H1 (cell line): ENCODE measurements around the gene SH2D4B. TPM values are rescaled to one million over a fixed set of nuclear protein-coding genes. Genes with fewer than 3 reads are reported as not detected.

Experiments used
- CTCF ChIA-PET: fragments of 300-600 bp; sonication (Branson Sonifier 250); formaldehyde crosslinking; loops from one replicate; lab custom pipeline; 2021; ENCODE audit not compliant: partially characterized antibody; lab: Charles Lee
- POLR2A ChIA-PET: fragments of 300-600 bp; sonication (Branson Sonifier 250); formaldehyde crosslinking; loops from one replicate; lab custom pipeline; 2021; ENCODE audit warnings: inconsistent platforms; ENCODE audit not compliant: partially characterized antibody; lab: Charles Lee
- DNase-seq, 2 experiments: peaks; one replicate each; pipeline versions ENCODE4 v3.0.0 to v3.0.0-alpha.2; 2010 to 2022; ENCODE audit warnings: low spot score in 2 of 2, low read depth in 1 of 2, mixed read lengths in 1 of 2
- FAIRE-seq: peaks from 2 replicates; lab custom pipeline; 2011; peaks lifted over from hg19 to GRCh38; lab: Jason Lieb, UNC
- H2AFZ ChIP-seq: 2 replicates; pipeline ENCODE4 v1.8.1; 2012; ENCODE audit warnings: low read length, inconsistent platforms
- H2AK5ac ChIP-seq: 2 replicates; pipeline ENCODE4 v1.6.1; 2013; ENCODE audit warnings: low read depth, low read length
- H2BK120ac ChIP-seq: replicated peaks from 2 replicates; pipeline ENCODE3; 2013; ENCODE audit warnings: low read depth, low read length, inconsistent platforms
- H2BK12ac ChIP-seq: 2 replicates; pipeline ENCODE4 v1.6.1; 2013; ENCODE audit warnings: low read depth, low read length
- H2BK15ac ChIP-seq: 2 replicates; pipeline ENCODE4 v1.6.1; 2013; ENCODE audit warnings: low read length
- H2BK20ac ChIP-seq: 2 replicates; pipeline ENCODE4 v1.6.1; 2013; ENCODE audit warnings: low read length
- H2BK5ac ChIP-seq: 2 replicates; pipeline ENCODE4 v1.6.1; 2013; ENCODE audit warnings: low read depth, low read length
- H3K14ac ChIP-seq: 2 replicates; pipeline ENCODE4 v1.6.1; 2013; ENCODE audit warnings: inconsistent platforms; ENCODE audit not compliant: insufficient read length
- H3K18ac ChIP-seq: 2 replicates; pipeline ENCODE4 v1.6.1; 2013; ENCODE audit warnings: low read length; ENCODE audit errors: extremely low read depth
- H3K23ac ChIP-seq: 2 replicates; pipeline ENCODE4 v1.6.1; 2013; ENCODE audit warnings: inconsistent platforms; ENCODE audit not compliant: insufficient read length
- H3K23me2 ChIP-seq: 2 replicates; pipeline ENCODE4 v1.6.1; 2013; ENCODE audit warnings: low read depth, low read length
- H3K27ac ChIP-seq: 2 replicates; pipeline ENCODE4 v1.6.1; 2011; ENCODE audit warnings: low read depth, low read length, inconsistent platforms
- H3K27me3 ChIP-seq, 4 experiments: replicated peaks in 1 of 4; 1 replicate in 1 of 4; 2 replicates in 3 of 4; pipeline versions ENCODE4 v1.6.1 to v1.8.1; 2011 to 2013; ENCODE audit warnings: low read length in 3 of 4, mild to moderate bottlenecking in 3 of 4, inconsistent platforms in 2 of 4, mixed read lengths in 2 of 4, moderate library complexity in 1 of 4; ENCODE audit not compliant: control insufficient read depth in 3 of 4, insufficient read depth in 3 of 4; ENCODE audit errors: extremely low read depth in 1 of 4
- H3K36me3 ChIP-seq, 4 experiments: 2 replicates each; pipeline versions ENCODE4 v1.6.1 to v1.8.1; 2011 to 2013; ENCODE audit warnings: mild to moderate bottlenecking in 4 of 4, low read length in 3 of 4, moderate library complexity in 2 of 4, control low read depth in 1 of 4, inconsistent platforms in 1 of 4; ENCODE audit not compliant: insufficient read depth in 4 of 4, control insufficient read depth in 2 of 4
- H3K4ac ChIP-seq: replicated peaks from 2 replicates; pipeline ENCODE3; 2013; ENCODE audit warnings: low read length, low read depth, mixed read lengths, inconsistent platforms; ENCODE audit not compliant: insufficient read length
- H3K4me1 ChIP-seq, 4 experiments: replicated peaks in 1 of 4; 1 replicate in 1 of 4; 2 replicates in 3 of 4; pipeline versions ENCODE4 v1.6.1 to v1.8.1; 2011 to 2013; ENCODE audit warnings: low read length in 3 of 4, inconsistent platforms in 2 of 4, mixed read lengths in 1 of 4; ENCODE audit not compliant: insufficient read depth in 4 of 4, control insufficient read depth in 3 of 4
- H3K4me2 ChIP-seq, 2 experiments: 2 replicates each; pipeline versions ENCODE4 v1.6.1 to v1.8.1; 2011 to 2013; ENCODE audit warnings: low read depth in 2 of 2, low read length in 2 of 2, control low read depth in 1 of 2, inconsistent platforms in 1 of 2, mild to moderate bottlenecking in 1 of 2; ENCODE audit not compliant: insufficient read depth in 1 of 2
- H3K4me3 ChIP-seq, 4 experiments: fragments of 200-600, 300-600 bp in 1 of 4; sonication (generic), shearing (Covaris generic), sonication (Bioruptor Twin) in 1 of 4; 2 replicates each; pipeline versions ENCODE4 v1.5.1 to v1.8.1; 2011 to 2016; ENCODE audit warnings: low read length in 4 of 4, low read depth in 3 of 4, control low read depth in 2 of 4, inconsistent platforms in 2 of 4, mild to moderate bottlenecking in 2 of 4, mixed read lengths in 1 of 4, moderate library complexity in 1 of 4; ENCODE audit not compliant: insufficient read depth in 2 of 4; ENCODE audit errors: extremely low read depth in 1 of 4
- H3K56ac ChIP-seq: replicated peaks from 2 replicates; pipeline ENCODE3; 2013; ENCODE audit warnings: low read depth, mild to moderate bottlenecking, mixed read lengths, low read length, inconsistent platforms; ENCODE audit not compliant: insufficient read length
- H3K79me1 ChIP-seq: 2 replicates; pipeline ENCODE4 v1.6.1; 2013; ENCODE audit warnings: low read depth, low read length, control low read depth
- H3K79me2 ChIP-seq, 2 experiments: 2 replicates each; pipeline versions ENCODE4 v1.6.1 to v1.8.1; 2012 to 2013; ENCODE audit warnings: low read length in 2 of 2, mild to moderate bottlenecking in 2 of 2, inconsistent platforms in 1 of 2; ENCODE audit not compliant: insufficient read depth in 2 of 2, control insufficient read depth in 1 of 2
- H3K9ac ChIP-seq, 4 experiments: replicated peaks in 1 of 4; 1 replicate in 1 of 4; 2 replicates in 3 of 4; pipeline versions ENCODE4 v1.6.1 to v1.8.1; 2011 to 2013; ENCODE audit warnings: low read depth in 3 of 4, low read length in 3 of 4, control low read depth in 2 of 4, mild to moderate bottlenecking in 2 of 4, moderate library complexity in 2 of 4, inconsistent platforms in 1 of 4; ENCODE audit errors: extremely low read depth in 1 of 4
- H3K9me3 ChIP-seq, 2 experiments: 2 replicates each; pipeline versions ENCODE4 v1.6.1 to v1.8.1; 2012 to 2013; ENCODE audit warnings: mild to moderate bottlenecking in 2 of 2, moderate library complexity in 2 of 2, control low read depth in 1 of 2, inconsistent platforms in 1 of 2, low read depth in 1 of 2, low read length in 1 of 2, mixed read lengths in 1 of 2; ENCODE audit not compliant: insufficient read depth in 2 of 2
- H4K20me1 ChIP-seq, 2 experiments: replicated peaks in 1 of 2; 2 replicates each; pipeline versions ENCODE3 to v1.8.1; 2011 to 2013; ENCODE audit warnings: inconsistent platforms in 2 of 2, low read length in 2 of 2, mild to moderate bottlenecking in 1 of 2; ENCODE audit not compliant: insufficient read depth in 2 of 2, control insufficient read depth in 1 of 2
- H4K5ac ChIP-seq: 2 replicates; pipeline ENCODE4 v1.6.1; 2013; ENCODE audit warnings: low read length, low read depth, mixed read lengths, inconsistent platforms; ENCODE audit not compliant: insufficient read length
- H4K8ac ChIP-seq: 2 replicates; pipeline ENCODE4 v1.8.0; 2013; ENCODE audit warnings: mild to moderate bottlenecking, moderate library complexity, low read length, inconsistent platforms; ENCODE audit not compliant: insufficient read depth; ENCODE audit errors: extremely low read depth
- H4K91ac ChIP-seq: replicated peaks from 2 replicates; pipeline ENCODE3; 2013; ENCODE audit warnings: low read length, mixed read lengths, inconsistent platforms; ENCODE audit not compliant: insufficient read length
- ASH2L ChIP-seq: fragments of 200-600, 300-600 bp; sonication (generic); IDR thresholded peaks from one replicate; pipeline ENCODE4 v1.7.1; 2017; ENCODE audit warnings: low read length
- CHD1 ChIP-seq: IDR thresholded peaks from 2 replicates; pipeline ENCODE4 v1.6.1; 2012; ENCODE audit warnings: low read depth, low read length, improper control_type of control experiment
- CTBP2 ChIP-seq: IDR thresholded peaks from 2 replicates; pipeline ENCODE4 v1.7.0; 2011; ENCODE audit warnings: borderline replicate concordance, mild to moderate bottlenecking, moderate library complexity, mixed read lengths, low read length; ENCODE audit not compliant: insufficient read depth, insufficient read length
- CTCF ChIP-seq, 3 experiments: IDR thresholded peaks; 1 replicate in 2 of 3; 2 replicates in 1 of 3; pipeline versions ENCODE4 v1.5.1 to v1.6.1; 2011; ENCODE audit warnings: low read length in 3 of 3, mild to moderate bottlenecking in 3 of 3, inconsistent platforms in 2 of 3, low read depth in 1 of 3, moderate library complexity in 1 of 3; ENCODE audit not compliant: insufficient read depth in 1 of 3; ENCODE audit errors: control extremely low read depth in 1 of 3
- KDM1A ChIP-seq: fragments of 200-600, 300-600 bp; sonication (generic); IDR thresholded peaks from 2 replicates; pipeline ENCODE4 v1.7.1; 2016; ENCODE audit warnings: mild to moderate bottlenecking, low read length, borderline replicate concordance
- POLR2A ChIP-seq, 2 experiments: IDR thresholded peaks; 1 replicate in 1 of 2; 2 replicates in 1 of 2; pipeline ENCODE4 v1.6.1; 2011; ENCODE audit warnings: low read depth in 2 of 2, low read length in 2 of 2, mild to moderate bottlenecking in 2 of 2; ENCODE audit errors: control extremely low read depth in 1 of 2
- POLR2AphosphoS5 ChIP-seq: IDR thresholded peaks from 2 replicates; pipeline ENCODE4 v1.6.1; 2011; ENCODE audit warnings: low read depth, low read length
- WGBS, 2 experiments: shearing (Covaris generic) in 1 of 2; methylation state at CpG; one replicate each; pipeline versions ENCODE4 v1.1.6 to v1.1.7; 2013 to 2015; ENCODE audit warnings: low lambda C conversion rate in 2 of 2, mixed read lengths in 2 of 2, inconsistent platforms in 1 of 2, low coverage in 1 of 2, missing lambda C conversion rate in 1 of 2; ENCODE audit not compliant: insufficient replicate concordance in 2 of 2, insufficient coverage in 1 of 2, insufficient read length in 1 of 2; ENCODE audit errors: extremely low coverage in 1 of 2, missing lambda C conversion rate in 1 of 2; 5-methylcytosine and 5-hydroxymethylcytosine counted together
- polyA plus RNA-seq, 7 experiments: library from polyadenylated mRNA; depleted of rRNA in 3 of 7; stranded (reverse) in 5 of 7; unstranded in 2 of 7; fragments of >200 nt in 5 of 7; fragments of 200-250 nt in 2 of 7; gene quantifications; 1 replicate in 5 of 7; 2 replicates in 1 of 7; 4 replicates in 1 of 7; pipeline versions ENCODE4 v1.2.1 to v1.2.3, GENCODE V29; 2011 to 2013; ENCODE audit warnings: missing spikeins in 2 of 7, mixed read lengths in 2 of 7
- total RNA-seq: library from RNA; stranded (reverse); fragmentation: NEBNext Ultra II Directional; extraction: Animal tissue kit (Norgen Biotek cat#: 25700); gene quantifications from 2 replicates; pipeline ENCODE4 v1.2.1, GENCODE V29; 2021
- TF ChIP-seq, protein P1 (sequence below): IDR thresholded peaks from 2 replicates; pipeline ENCODE4 v1.6.1; 2011; ENCODE audit warnings: low read depth, mild to moderate bottlenecking, low read length; ENCODE audit not compliant: insufficient read depth
- TF ChIP-seq, protein P2 (sequence below): IDR thresholded peaks from 2 replicates; pipeline ENCODE4 v1.6.1; 2012; ENCODE audit warnings: low read length, inconsistent platforms

SH2D4B gene
- total and polyA plus RNA-seq, 2 of the 8 experiments (the other 6 are each of a cell fraction or from before 2014, with no cell fraction given), result 0.06 to 0.13 TPM

DNA sequence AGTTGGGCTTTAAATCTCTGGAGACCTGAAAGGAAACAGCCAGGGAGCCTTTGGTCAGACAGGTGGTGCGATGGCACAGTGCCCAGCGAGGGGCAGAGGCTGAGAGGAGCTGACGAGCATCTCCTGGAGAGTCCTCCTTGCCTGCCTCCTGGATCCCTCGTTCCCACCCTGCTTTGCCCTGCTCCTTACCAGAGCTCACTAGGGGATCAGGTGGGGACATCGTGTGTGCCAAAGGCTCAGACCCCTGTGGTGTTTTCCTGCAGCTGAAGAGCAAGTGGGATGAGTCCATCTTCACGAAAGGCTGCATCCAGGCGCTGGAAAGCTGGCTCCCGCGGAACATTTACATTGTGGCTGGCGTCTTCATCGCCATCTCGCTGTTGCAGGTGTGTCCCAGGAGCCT is 21.8 kb upstream of the SH2D4B start:
- no peak overlapping the region for H3K56ac ChIP-seq
- FAIRE-seq, result no peak
- H3K4me1 ChIP-seq, result peaks cover 0 to 2% (median 0%) of the 10 kb centered on the region in 4 experiments; a peak in 3 of 7 replicates
- H3K27ac ChIP-seq, result no peak overlapping the region
- no peaks in the 10 kb centered on the region for H3K9me3 ChIP-seq
- H2BK5ac ChIP-seq, result no peak overlapping the region
- no peak overlapping the region for H2BK15ac ChIP-seq
- no peak overlapping the region for H3K14ac ChIP-seq
- H3K4me3 ChIP-seq, result no peak overlapping the region
- POLR2A ChIA-PET, result no interaction called here
- H3K9ac ChIP-seq, result no peak overlapping the region
- no peak overlapping the region for H4K91ac ChIP-seq
- WGBS, 2 experiments, result 88% methylated on average over 12 of the region's 12 CpGs; no CpG with 5 or more reads in 1 of the 2 experiments
- no peak for DNase-seq
- no peak overlapping the region for H2BK120ac ChIP-seq
- H3K23ac ChIP-seq, result no peak overlapping the region
- H3K27me3 ChIP-seq, result no peaks in the 10 kb centered on the region
- no peak overlapping the region for H4K8ac ChIP-seq
- no peak overlapping the region for H2AFZ ChIP-seq
- H2BK12ac ChIP-seq, result no peak overlapping the region
- H3K4me2 ChIP-seq, result no peak overlapping the region
- H4K20me1 ChIP-seq, result peaks cover 1 to 3% of the 10 kb centered on the region in 2 experiments
- no peak overlapping the region for H4K5ac ChIP-seq
- CTCF ChIA-PET, result interaction anchor here (1.0 to 21.9 kb wide), 4 partner anchors 11 to 138 kb away, joined by 3 to 1263 read pairs (median 18); partner anchors contain the start of gene TSPAN14
- no peak overlapping the region for H3K18ac ChIP-seq
- peaks cover 6 to 36% (median 18%) of the 10 kb centered on the region in 4 experiments for H3K36me3 ChIP-seq
- H3K4ac ChIP-seq, result no peak overlapping the region
- no peaks in the 10 kb centered on the region for H3K79me1 ChIP-seq
- no peak overlapping the region for H2BK20ac ChIP-seq
- H3K23me2 ChIP-seq, result no peaks in the 10 kb centered on the region
- H3K79me2 ChIP-seq, result no peaks in the 10 kb centered on the region
- no peak overlapping the region for H2AK5ac ChIP-seq
- TF ChIP-seq CTCF (IDR thresholded peaks at IDR 0.05; ENCODE audit: control extremely low read depth in 1 of 3, insufficient read depth in 1 of 3, low read depth in 1 of 3, low read length in 3 of 3), result no peak
- TF ChIP-seq KDM1A, result no peak
- TF ChIP-seq POLR2A (IDR thresholded peaks at IDR 0.05; ENCODE audit: control extremely low read depth in 1 of 2, low read depth in 2 of 2, low read length in 2 of 2), result no peak
- no peak for TF ChIP-seq CTBP2
- TF ChIP-seq ASH2L, result no peak
- TF ChIP-seq, protein P1, sequence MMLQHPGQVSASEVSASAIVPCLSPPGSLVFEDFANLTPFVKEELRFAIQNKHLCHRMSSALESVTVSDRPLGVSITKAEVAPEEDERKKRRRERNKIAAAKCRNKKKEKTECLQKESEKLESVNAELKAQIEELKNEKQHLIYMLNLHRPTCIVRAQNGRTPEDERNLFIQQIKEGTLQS, result no peak
- no peak for TF ChIP-seq POLR2AphosphoS5
- TF ChIP-seq, protein P2, sequence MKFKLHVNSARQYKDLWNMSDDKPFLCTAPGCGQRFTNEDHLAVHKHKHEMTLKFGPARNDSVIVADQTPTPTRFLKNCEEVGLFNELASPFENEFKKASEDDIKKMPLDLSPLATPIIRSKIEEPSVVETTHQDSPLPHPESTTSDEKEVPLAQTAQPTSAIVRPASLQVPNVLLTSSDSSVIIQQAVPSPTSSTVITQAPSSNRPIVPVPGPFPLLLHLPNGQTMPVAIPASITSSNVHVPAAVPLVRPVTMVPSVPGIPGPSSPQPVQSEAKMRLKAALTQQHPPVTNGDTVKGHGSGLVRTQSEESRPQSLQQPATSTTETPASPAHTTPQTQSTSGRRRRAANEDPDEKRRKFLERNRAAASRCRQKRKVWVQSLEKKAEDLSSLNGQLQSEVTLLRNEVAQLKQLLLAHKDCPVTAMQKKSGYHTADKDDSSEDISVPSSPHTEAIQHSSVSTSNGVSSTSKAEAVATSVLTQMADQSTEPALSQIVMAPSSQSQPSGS, result no peak
- TF ChIP-seq CHD1, result no peak
